Activated CD4-positive, alpha-beta T cell treated with anti-CD3 and anti-CD28 coated beads for 36 hours (primary cell): ENCODE measurements around the gene TMEM45A. TPM values are rescaled to one million over a fixed set of nuclear protein-coding genes. Genes with fewer than 3 reads are reported as not detected.

Experiments
- ATAC-seq: fragments of 200-7000 bp; cut with Tn5 transposase; one replicate; pipeline ENCODE4 v1.10.0; 2021; ENCODE audit warnings: mild to moderate bottlenecking, moderate library complexity
- CTCF ChIA-PET: fragments of 350-600 bp; sonication (Branson Sonifier 250); formaldehyde crosslinking; loops from one replicate; lab custom pipeline; 2021; ENCODE audit warnings: antibody characterized with exemption; lab: Charles Lee
- POLR2A ChIA-PET: fragments of 350-600 bp; sonication (Branson Sonifier 250); formaldehyde crosslinking; loops from one replicate; lab custom pipeline; 2021; ENCODE audit warnings: antibody characterized with exemption, inconsistent platforms; lab: Charles Lee
- DNase-seq: peaks from one replicate; pipeline ENCODE4 v3.0.0-alpha.2; 2020
- H3K27ac Mint-ChIP-seq: one replicate; pipeline ENCODE4 v1.8.0; 2021; ENCODE audit warnings: mixed read lengths
- H3K27me3 Mint-ChIP-seq: one replicate; pipeline ENCODE4 v1.8.0; 2021; ENCODE audit warnings: mixed read lengths
- H3K36me3 Mint-ChIP-seq: one replicate; pipeline ENCODE4 v1.8.0; 2021; ENCODE audit warnings: low read depth, mixed read lengths
- H3K4me1 Mint-ChIP-seq: one replicate; pipeline ENCODE4 v1.8.0; 2021; ENCODE audit warnings: mixed read lengths
- H3K4me3 Mint-ChIP-seq: one replicate; pipeline ENCODE4 v1.8.0; 2021; ENCODE audit warnings: mild to moderate bottlenecking, moderate library complexity, mixed read lengths
- H3K9me3 Mint-ChIP-seq: one replicate; pipeline ENCODE4 v1.8.0; 2021; ENCODE audit warnings: low read depth, mixed read lengths
- intact Hi-C, 2 experiments: fragments of 100-400 bp; cut with DNase I in 1 of 2; cut with micrococcal nuclease in 1 of 2; formaldehyde crosslinking; loops; one replicate each; pipeline versions ENCODE4 v1.14.2 to v1.15.1; 2022 to 2024; cut with DNase I, micrococcal nuclease
- total RNA-seq, 2 experiments: library from RNA; stranded (reverse); gene quantifications; one replicate each; pipeline ENCODE4 v1.2.3, GENCODE V29; 2021

Gene TMEM45A
- total RNA-seq, 2 experiments from 2014 or later: 2.2 to 3.1 TPM

DNA sequence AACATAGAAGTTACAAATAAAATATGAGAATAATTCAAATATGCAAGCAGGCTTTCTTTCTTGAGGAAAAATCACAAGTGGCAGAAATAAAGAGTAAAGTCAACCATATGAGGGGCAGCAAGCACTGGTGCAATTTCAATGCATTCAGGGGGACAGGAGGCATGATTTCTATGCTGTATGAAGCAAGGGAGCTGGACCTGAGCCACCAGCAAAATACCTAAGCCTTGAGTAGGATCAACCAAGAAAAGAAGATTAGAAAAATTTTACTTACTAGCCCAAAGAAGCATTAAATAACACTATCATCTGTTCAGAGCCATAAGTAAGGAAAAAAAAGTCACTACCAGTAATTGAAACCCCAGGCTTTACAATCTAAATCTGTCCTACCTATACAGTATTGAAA, 123.3 kb downstream of the TMEM45A start:
- ChIA-PET POLR2A (no interaction called here), CTCF (no interaction called here)
- H3K27ac Mint-ChIP-seq: no peak overlapping the region
- no peaks in the 10 kb centered on the region for H3K4me1 Mint-ChIP-seq
- no peak for ATAC-seq
- DNase-seq: no peak
- intact Hi-C loops: no loop called here
- peaks cover 12% of the 10 kb centered on the region for H3K27me3 Mint-ChIP-seq
- no peaks in the 10 kb centered on the region for H3K36me3 Mint-ChIP-seq
- H3K9me3 Mint-ChIP-seq: no peaks in the 10 kb centered on the region
- H3K4me3 Mint-ChIP-seq: no peak overlapping the region

- H3K27ac Mint-ChIP-seq: no peak overlapping the region
- peaks cover 3% of the 10 kb centered on the region for H3K9me3 Mint-ChIP-seq
- no peak for DNase-seq
- H3K4me3 Mint-ChIP-seq: no peak overlapping the region
- H3K27me3 Mint-ChIP-seq: peaks cover 3% of the 10 kb centered on the region
- no peak for ATAC-seq
- ChIA-PET CTCF (interaction anchor here (1.0 to 1.6 kb wide), 2 partner anchors 30 to 33 kb away, joined by 4 read pairs; no protein-coding TSS in a partner anchor), POLR2A (no interaction called here)
- intact Hi-C loops: no loop called here
- H3K36me3 Mint-ChIP-seq: no peaks in the 10 kb centered on the region
- H3K4me1 Mint-ChIP-seq: no peaks in the 10 kb centered on the region
Observed at GRCh38 chr3:100621251-100621650, 128.8 kb downstream of the TMEM45A start.

Other genes with a start within 250 kb of the TMEM45A start
- 10 to 100 TPM; 17.6 to 19.4 TPM for gene TBC1D23, start 231.6 kb upstream of the TMEM45A start, total RNA-seq
- 10 to 100 TPM; 59.1 to 70.8 TPM for gene NIT2, start 157.9 kb upstream of the TMEM45A start, total RNA-seq
- 10 to 100 TPM; 54.0 to 54.1 TPM for gene TOMM70, start 91.5 kb upstream of the TMEM45A start, total RNA-seq
- gene LNP1, start 91.1 kb upstream of the TMEM45A start, total RNA-seq: 1 to 10 TPM; 1.7 TPM
- not detected for gene ADGRG7, start 117.0 kb downstream of the TMEM45A start, total RNA-seq
- 10 to 100 TPM; 61.4 to 79.8 TPM for gene TFG, start 216.9 kb downstream of the TMEM45A start, total RNA-seq